SK-N-SH treated with all-trans-retinoic acid at 6 μM for 48 hours (cell line): ENCODE measurements around the gene PTPRD.

Experiments used
- CREB5 ChIP-seq: fragments of 250-450 bp; sonication (Bioruptor Pico); IDR thresholded peaks from 2 replicates; pipeline ENCODE4 v1.5.1; 2020; ENCODE audit warnings: low read depth, mild to moderate bottlenecking, moderate library complexity
- OSR1 ChIP-seq: fragments of 250-450 bp; sonication (Bioruptor Pico); IDR thresholded peaks from 2 replicates; pipeline ENCODE4 v1.8.0; 2022; ENCODE audit warnings: moderate library complexity, mild to moderate bottlenecking, inconsistent platforms
- PATZ1 ChIP-seq: fragments of 250-450 bp; sonication (Bioruptor Pico); IDR thresholded peaks from 2 replicates; pipeline ENCODE4 v1.8.0; 2020; ENCODE audit warnings: mild to moderate bottlenecking, moderate library complexity, borderline replicate concordance
- PPARA ChIP-seq: fragments of 250-450 bp; sonication (Bioruptor Pico); IDR thresholded peaks from 2 replicates; pipeline ENCODE4 v1.5.0; 2020; ENCODE audit warnings: mild to moderate bottlenecking, borderline replicate concordance
- RARB ChIP-seq: fragments of 250-450 bp; sonication (Bioruptor Pico); IDR thresholded peaks from 2 replicates; pipeline ENCODE4 v1.8.0; 2021; ENCODE audit warnings: mild to moderate bottlenecking, moderate library complexity
- ZC3H10 ChIP-seq: fragments of 250-450 bp; sonication (Bioruptor Pico); IDR thresholded peaks from 2 replicates; pipeline ENCODE4 v1.5.1; 2021; ENCODE audit warnings: mild to moderate bottlenecking, moderate library complexity
- ZFP3 ChIP-seq: fragments of 250-450 bp; sonication (Bioruptor Pico); IDR thresholded peaks from 2 replicates; pipeline ENCODE4 v1.5.0; 2020; ENCODE audit warnings: mild to moderate bottlenecking, moderate library complexity
- ZFP30 ChIP-seq: fragments of 450-650 bp; formaldehyde crosslinking; IDR thresholded peaks from 2 replicates; pipeline ENCODE4 v1.5.0; 2022; ENCODE audit warnings: mild to moderate bottlenecking, moderate library complexity

- TF ChIP-seq PATZ1 (CRISPR knock-in tag), result no peak
- no peak for TF ChIP-seq CREB5
- TF ChIP-seq ZFP3, result no peak
- no peak for TF ChIP-seq OSR1
- no peak for TF ChIP-seq ZFP30 (CRISPR knock-in tag)
- TF ChIP-seq PPARA (CRISPR knock-in tag), result no peak
- no peak for TF ChIP-seq RARB
- no peak for TF ChIP-seq ZC3H10 (CRISPR knock-in tag)
These were observed 1768.3 kb downstream of the PTPRD start for GRCh38 chr9:8844549-8844948.
